DMS79 (cell line): ENCODE results near the gene SNTG2.

Experiments
- DNase-seq: peaks from one replicate; lab custom pipeline; 2025; lab: John Stamatoyannopoulos, UW

SNTG2 gene

DNA sequence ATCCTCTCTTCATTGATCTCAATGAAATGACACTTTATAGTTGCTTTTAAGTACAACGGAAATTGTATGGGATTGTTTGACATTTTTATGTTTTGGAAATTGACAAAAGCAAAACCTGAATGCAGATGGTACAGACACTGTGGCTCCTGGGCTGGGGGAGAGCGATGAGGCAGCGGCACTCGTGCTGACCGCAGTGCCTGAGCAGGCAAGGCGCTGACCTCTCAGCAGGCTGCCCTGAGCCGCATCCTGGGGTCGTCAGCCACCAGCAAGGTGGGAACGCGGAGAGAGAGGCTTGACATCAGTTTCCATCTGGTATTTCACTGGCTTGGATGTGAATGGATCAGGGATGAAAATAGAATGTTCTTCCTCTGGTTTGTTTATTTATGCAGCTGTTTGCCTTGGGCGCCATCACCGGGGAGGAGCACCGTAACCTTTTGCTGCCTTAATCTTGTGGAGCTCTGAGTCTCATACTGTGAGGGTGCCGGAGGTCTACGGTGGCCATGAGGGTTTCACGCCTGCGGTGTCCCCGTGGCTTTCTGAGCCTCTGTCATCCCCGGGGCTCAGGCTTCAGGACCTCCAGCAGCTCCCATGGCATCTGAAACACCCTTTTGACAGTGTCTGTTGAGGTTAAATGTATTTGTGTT is 367.8 kb downstream of the SNTG2 start:
- no peak for DNase-seq

DNA sequence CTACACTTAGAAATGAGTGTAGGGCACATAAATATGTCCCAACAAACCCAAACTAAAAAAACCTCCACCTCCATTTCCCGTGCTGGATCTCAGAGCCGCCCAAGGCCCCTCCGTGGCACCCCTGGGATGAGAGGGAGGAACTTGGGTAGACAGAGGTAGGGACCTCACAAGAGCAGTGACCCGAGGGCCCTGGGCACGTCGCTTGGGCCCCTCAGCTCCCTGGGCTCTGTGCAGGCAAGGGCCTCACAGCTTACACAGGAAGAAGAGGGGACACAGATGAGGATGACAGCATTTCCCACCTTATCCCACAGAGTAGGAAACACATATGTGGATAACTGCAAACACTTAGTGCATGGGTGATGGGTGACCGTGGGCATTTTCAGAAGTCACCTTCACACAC is 368.7 kb downstream of the SNTG2 start:
- no peak for DNase-seq

DNA sequence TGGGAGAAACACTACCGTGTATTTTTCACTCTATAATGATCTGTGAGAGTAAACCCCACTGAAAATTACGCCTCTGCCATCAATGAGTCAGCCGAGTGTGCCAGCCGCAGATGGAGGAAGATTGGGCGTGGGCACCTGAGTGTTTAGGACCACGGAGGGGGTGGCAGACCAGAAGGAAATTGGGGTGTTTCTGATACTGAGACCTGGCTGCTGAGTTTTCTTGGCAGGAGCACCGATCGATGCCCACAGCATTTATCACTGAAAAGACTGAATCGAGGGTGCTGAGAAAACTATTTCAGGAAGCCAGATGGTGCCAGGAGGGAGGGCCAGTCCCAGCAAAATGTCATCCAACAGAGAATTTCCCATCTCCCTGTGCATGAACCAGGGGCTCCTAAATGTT is 370.7 kb downstream of the SNTG2 start:
- DNase-seq: no peak

DNA sequence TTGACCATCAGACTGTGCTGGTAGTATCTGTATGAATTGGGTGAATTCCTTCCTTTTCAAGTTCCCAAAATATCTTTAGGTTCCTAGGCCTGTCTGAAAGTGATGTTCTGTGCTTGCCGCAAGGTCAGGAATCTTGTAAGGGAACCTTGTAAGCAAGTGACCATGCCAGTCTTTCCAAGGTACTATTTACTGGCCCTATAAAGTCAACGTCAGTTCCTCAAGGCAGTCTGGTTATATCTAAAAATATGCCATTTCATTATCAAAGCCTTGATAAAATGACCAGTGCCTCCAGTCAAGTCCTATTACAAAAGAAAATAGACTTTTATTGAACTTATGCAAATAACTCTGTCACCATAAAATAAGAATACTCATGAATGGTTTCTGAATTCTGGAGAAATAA is 374.2 kb downstream of the SNTG2 start:
- no peak for DNase-seq

DNA sequence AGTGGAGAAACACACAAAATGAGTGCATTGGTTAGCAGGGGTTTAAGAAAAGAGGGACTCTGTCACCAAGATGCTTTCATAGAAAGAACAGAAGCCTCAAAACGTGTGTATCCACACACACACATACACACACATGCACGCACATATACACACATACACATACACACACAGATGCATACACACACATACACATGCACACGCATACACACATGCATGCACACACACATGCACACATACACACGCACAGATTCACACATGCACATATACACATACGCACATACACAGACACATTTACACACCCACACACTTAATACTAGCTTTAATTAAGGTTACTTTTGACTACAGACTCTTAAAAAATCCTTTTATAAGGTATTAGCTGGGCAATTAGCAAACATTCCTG is 378.0 kb downstream of the SNTG2 start:
- no peak for DNase-seq

DNA sequence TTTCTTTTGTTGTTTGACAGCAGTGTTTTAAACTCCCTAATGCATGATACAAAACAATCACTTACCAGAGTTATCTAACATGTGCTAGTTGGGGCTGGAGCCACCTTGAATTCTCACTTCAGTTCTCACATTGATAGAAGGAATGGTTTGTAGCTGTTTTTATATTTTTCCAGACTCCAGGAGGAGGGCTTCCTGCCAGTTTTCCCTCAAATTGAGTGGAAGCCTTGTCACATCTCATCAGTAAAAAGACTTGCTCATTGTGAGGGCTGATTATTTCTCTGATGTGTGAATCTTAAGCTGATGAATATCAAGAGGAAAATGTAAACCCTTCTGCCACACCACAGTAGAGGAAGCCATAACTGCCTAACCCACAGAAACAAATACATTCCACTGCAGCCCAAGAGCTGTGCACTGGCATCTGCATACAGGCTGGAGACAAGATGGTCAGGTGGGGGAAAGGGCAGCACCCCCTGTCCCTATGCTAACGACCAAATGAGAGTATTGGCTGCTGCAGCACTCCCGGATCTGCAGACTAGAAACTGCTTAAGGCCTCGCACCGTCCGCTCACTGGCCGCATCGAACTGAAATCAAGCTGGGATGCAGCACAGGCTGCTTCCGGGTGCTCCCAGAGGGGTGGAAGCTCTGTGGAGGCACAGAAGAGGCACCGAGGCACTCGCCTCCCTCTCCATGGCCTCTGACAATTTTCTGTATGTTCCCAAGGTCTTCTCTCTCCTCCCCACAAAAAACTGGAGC is 388.9 kb downstream of the SNTG2 start:
- DNase-seq: no peak

DNA sequence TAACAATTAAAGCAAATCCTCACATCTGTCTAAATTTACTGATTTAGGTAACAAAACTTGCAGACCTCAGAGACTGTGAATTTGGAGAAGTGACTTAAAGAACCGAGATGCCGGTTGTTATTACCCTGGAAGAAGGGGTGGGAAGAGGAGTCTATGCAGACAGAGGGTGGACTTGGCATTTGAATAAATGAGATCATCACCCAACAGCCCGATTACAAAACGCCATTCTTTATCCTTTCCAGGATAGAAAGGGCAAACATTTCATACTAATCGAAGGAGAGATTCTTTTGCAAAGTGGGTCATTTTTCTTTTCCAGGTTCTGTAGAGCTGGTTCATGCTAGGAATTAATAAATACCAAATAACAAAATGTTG is 389.5 kb downstream of the SNTG2 start:
- no peak for DNase-seq

DNA sequence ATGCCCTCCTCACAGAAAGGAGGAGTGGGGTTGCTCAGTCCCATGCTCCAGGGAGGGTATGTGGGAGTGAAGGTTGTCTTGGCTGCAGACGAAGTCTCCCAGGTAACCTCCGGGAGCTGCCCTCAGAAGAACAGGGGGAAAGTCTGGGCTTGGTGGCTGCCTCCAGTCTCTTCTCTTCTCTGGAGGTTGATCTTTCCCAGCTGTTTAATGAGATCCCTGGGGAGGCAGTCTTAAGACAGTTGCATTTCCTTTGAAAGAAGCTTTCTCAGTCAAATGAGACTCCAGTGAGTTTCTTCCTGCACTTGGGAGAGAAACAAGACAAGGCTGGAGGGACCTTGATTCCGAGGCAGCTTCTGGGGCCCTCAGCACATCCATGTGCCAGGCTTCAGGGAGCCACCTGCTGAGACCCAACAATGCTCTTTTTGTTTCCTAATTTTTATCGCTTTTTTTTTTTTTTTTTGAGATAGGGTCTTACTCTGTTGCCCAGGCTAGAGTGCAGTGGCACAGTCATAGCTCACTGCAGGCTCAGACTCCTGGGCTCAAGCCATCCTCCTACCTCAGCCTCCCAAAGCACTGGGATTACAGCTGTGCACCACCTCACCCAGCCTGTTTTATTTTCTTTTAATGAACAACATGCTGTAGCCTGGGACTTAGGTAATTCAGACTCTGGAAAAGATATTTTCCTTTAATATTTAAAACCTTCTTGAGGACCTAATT is 390.9 kb downstream of the SNTG2 start:
- DNase-seq: no peak

DNA sequence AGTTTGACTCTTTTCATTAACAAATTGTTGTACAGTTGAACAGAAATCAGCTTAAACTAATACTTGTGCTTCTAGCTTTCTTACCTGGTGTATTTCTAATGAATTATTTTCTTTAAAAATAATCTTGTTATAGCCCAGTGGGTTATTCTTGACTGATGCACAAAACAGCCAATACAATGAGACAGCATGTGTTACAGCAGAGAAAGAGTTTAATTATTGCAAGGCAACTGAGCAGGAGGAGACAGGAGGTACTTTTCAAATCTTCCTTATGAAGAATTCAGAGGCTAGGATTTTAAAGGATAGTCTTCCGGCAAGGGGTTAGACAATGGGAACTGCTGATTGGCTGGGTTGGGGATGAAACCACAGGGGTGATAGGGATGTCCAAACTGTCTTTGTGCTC is 398.1 kb downstream of the SNTG2 start:
- no peak for DNase-seq

DNA sequence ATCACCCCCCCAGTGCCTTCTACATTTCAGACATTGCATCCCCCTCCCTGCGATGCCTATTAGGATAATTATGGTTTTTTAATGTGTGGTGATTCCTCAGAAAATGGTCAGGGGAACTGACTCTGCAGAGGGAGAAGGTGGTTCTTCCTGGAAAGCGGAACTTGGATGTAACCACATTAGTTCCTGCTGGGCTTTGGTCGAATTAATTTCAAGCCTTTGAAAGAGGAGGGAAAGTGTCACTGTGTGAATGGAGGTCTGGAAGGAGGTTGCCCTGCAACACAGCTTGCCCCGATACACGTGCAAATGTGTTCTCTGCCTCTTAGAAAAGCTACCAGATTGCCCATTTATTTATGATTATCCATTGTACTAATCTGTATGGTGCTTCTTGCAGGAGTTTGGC is 399.5 kb downstream of the SNTG2 start:
- no peak for DNase-seq

DNA sequence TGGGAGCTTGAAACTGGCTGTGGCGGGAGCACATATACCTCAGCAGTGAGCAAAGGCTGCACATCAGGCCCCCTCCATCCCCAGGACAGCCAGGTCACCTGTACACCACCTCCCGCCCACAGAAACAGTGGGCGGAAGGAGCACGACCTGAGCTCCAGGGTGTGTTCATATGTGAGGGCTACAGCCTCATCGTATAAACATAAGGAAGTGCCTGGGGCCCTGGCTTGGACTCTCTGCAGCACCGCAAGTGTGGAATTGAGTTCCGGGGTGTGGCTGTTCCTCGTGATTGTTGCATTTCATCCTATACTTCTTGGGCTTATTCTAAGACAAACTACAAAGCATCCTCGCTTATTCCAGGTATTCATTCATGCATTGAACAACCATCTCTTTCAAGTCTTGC is 402.5 kb downstream of the SNTG2 start:
- DNase-seq: no peak

DNA sequence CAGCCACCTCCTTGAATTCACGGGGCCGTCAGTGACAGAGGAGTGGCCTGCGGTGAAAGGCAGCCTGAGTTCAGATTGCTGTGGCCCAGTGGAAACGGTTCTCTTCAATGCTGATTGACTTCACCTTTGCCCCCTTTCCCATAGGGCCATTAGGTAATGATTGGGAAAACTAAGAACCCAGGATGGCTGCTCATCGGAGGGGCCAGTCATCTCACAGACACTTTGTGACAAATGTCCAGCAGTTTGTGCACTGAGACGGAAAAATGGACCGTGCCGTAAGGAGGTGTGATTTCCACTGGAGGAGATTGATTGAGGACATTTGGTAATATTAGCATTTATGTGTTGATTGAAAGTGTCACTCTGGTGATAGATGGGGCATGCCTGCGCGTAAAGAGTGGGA is 402.9 kb downstream of the SNTG2 start:
- DNase-seq: no peak

DNA sequence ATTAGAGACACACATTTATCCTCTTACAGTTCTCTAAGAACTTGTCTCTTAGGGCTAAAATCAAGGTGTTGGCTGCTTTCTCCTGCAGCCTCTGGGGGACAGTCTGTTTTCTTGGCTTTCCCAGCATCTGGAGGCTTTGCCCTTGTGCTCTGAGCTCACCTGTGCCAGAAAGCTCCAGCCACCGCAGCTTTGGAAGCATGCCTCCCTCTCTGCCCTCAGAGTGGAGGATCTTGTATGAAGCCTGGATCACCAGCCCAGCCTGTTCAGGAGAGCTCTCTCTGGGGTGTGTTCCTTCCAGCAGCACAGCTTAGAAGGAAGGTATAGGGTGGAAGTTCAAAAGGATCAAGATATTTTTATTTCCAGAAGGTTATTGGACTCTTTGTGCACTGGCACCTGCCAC is 409.5 kb downstream of the SNTG2 start:
- DNase-seq: no peak

DNA sequence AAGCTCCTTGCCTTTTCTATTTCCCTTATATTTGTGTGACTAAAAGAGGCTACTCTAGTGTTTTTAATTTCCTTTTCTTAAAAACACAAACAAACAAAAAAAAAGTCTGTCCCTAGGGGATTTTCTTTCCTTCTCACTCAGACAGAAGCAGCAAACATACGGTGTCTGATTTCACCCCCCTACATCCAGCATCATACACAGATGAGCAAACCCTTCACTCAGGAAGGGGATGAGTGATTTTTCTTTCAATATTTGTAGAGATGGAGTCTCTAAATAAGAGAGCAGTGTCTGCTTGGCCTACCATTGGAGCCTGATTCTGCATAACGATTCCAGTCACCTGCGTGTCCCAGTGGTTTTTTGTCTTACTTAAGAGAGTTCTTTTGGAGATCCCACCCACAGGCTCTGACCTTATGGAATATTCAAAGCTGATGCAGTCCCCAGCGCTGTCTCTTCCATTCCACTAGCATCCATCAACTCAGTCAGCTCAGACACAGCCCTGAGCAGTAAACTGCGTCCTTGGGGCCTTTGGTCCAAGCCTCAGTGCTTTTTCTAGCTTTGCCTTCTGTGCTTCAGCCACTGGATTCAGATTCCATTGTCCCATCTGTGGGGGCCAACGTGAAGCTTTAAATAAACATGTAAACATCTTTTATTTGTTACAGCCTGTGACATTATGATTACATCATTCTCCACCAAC is 410.1 kb downstream of the SNTG2 start:
- no peak for DNase-seq

DNA sequence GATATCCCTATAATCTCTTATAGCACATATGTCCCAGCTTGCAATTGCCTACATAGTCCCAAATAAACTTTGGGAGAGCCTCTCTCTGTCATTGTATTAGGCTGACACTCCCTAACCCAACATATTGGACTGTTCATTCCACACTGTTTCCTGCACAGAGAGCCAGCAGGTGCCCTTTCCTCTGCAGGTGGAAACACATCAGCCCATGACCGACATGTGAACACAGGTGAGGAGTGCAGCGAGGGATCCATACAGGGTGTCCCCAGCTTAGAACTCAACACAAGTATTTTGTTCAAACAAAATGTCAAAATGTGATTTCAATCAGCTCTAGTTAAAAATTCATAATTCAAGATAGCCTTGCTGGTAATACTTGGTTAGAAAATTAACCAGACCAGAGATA is 412.7 kb downstream of the SNTG2 start:
- no peak for DNase-seq

DNA sequence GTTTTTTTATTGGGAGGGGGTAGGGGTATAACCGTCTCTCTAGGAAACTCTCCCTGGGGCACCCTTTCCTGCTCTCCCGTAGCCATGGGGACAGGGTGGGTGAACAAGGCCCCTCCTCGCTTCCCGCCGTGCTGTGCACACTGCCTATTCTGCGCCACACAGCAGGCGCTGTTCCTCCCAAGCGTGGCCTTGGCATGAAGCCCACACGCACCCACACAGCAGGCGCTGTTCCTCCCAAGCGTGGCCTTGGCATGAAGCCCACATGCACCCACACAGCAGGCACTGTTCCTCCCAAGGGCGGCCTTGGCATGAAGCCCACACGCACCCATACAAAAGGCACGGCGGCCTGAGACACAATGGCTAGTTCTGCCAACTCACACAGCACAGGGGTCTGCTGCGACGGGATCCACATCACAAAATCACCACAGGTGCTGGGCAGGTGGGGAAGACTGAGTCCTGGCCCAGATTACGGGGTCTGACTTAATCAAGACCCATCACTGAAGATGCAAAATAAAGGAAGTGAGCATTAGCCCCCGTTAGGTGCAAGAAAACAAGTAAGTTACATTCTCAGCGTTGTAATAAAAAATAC is 416.0 kb downstream of the SNTG2 start:
- peak; percentile 64 for DNase-seq

DNA sequence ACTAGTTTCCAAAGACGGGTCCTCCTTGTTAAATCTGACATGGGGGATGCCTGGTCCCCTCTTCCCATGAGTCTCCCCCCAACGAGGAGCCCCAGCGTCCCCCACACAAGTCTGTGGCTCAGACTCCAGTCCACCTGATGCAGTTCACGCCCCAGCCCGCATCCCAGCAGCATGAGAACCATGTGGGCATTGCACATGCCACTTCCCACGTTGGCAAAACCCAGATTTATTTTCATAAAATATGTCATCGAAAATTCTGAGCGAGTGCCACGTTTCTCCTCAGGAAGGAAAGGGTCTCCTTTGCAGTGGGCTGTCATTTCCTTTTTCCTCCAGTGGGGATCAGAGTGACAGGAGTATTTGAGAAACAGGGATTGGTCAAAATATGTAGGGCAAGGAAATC is 417.0 kb downstream of the SNTG2 start:
- DNase-seq: no peak

DNA sequence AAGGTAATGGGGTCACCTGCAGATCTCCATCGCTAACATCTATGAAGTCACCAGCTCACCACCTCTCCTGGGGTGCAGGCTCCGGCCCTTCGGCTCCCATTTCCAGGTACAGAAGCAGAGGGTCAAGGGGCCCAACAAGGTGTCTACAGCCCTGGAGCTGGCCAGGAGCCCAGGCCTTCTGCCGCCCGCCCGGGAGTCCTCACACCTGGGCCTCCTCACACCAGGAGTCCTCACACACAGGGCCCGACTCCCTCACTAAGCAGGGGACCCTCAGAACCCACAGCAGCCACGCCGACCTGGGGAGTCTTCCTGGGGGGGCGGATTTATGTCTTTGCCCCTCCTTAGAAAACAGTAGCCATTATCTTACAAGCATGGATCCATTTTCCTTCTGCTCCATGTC is 419.3 kb downstream of the SNTG2 start:
- DNase-seq: no peak

DNA sequence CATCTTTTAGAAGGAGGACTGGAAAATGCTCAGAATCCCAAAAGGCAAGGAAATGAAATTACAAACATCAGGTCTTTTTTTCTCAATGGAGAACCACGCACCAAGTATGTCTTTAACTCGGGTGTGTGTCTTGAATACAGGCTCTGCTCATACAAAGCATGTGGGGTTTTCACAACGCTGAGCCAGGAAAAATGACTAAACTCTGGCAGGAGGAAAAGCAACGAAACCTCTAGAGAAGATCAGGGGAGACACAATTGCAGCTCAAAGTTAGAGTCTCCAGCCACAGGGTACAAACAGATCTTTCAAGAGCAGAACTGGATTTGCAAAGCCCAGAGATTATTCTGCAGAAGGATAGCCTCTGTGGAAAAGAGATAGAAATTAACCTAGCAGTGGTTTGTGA is 419.8 kb downstream of the SNTG2 start:
- DNase-seq: no peak

DNA sequence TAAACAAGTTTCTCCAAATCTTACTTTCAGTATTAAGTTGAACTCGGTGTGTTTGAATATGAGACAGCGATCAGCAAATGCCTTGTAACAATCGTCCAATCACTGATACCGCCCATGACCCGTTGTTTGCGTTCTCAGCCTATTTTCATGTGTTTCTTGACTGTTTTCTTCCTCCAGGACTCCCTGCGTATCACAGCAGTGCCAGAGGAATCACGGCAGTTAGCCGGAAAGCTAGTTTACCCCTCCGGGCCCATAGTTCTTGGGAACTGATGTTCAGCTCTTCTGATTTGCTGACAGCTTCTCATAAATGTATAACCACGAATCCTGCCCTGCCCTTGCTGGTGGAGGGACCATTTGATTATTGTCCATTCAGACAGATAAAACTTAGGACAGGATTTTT is 420.4 kb downstream of the SNTG2 start:
- DNase-seq: no peak

DNA sequence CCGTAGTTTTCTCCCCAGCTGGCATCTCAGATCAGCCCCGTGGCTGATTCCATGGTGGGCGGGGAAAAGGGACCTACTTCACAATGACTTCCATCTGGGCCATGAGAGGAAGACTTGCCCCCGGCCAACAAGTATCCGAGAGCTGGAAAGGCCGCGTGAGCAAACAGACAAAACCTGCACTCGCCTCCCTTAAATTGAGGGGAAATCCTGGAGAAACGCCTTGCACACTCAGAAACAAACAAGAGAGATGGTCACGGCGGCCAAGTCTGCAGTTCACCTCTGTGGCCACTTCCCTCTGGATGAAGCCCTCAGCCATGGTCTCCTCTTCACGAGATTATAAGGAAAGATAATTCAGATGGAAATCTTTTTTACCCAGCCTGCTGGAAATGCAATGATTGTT is 423.2 kb downstream of the SNTG2 start:
- no peak for DNase-seq

DNA sequence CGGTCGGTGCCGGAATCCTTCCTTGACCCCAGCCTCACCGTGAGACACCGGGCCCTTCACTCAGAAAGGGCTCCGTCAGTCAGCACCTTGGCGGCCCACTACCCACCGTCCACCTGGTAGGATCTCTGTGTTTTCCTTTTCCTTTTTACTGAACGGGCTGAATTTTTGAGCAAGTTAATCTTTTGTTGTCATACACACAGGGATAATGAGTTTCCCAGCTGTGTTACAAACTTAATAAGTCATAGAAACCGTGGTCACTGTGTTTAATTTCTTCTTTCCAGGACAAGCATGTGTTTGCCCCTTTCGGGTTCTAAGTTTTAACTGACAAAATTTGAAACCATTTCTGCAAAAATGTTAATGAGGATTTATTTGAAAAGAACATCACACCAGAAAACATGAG is 423.6 kb downstream of the SNTG2 start:
- DNase-seq: no peak

DNA sequence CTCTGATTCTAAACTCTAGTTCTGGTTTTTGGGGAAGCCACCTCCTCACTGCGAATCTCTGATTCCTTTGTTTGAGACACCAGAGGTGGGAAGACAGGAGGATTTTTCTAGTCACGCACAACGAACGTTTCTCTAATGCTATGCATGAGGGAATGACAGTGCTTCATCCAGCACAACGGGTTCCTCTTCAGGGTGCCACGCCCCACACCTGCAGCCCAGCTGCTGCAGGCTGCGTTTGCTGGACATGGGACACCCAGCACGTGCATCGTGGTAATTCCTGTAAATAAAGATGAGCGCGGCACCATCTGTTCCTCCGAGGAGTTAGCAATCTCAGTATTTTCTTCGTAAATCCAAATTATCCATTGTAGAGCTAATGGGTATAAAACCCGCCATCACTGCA is 425.1 kb downstream of the SNTG2 start:
- DNase-seq: no peak
